IPS-18c (cell line): ENCODE data around the gene COL28A1.
"Not testable (repeated sequence)": the region's sequence is repeated elsewhere in the genome, so short reads cannot be mapped to it uniquely, and the experiment has no call there.

Experiments
- H3K4me3 ChIP-seq: 2 replicates; pipeline ENCODE4 v1.7.0; 2013; ENCODE audit warnings: low read depth, mild to moderate bottlenecking, low read length, moderate library complexity; ENCODE audit not compliant: insufficient read depth
- H3K9me3 ChIP-seq: one replicate; pipeline ENCODE4 v1.6.1; 2013; ENCODE audit warnings: mild to moderate bottlenecking, low read length, moderate library complexity; ENCODE audit not compliant: control insufficient read depth, insufficient read depth

The COL28A1 gene

GRCh38 chr7:7416031-7416858, 119.4 kb downstream of the COL28A1 start:
- H3K9me3 ChIP-seq: no peaks in the 10 kb centered on the region
- H3K4me3 ChIP-seq: no peak overlapping the region

GRCh38 chr7:7414791-7415603, 120.7 kb downstream of the COL28A1 start:
- H3K4me3 ChIP-seq: no peak overlapping the region
- H3K9me3 ChIP-seq: no peaks in the 10 kb centered on the region

GRCh38 chr7:7408001-7408770, 127.5 kb downstream of the COL28A1 start:
- no peak overlapping the region for H3K4me3 ChIP-seq

GRCh38 chr7:7405461-7405860, 130.2 kb downstream of the COL28A1 start:
- Histone ChIP-seq H3K4me3 (no peak overlapping the region), H3K9me3 (peaks cover 3% of the 10 kb centered on the region)

More at GRCh38 chr7:7408001-7408770, 127.5 kb downstream of the COL28A1 start:
- H3K9me3 ChIP-seq: peaks cover 3% of the 10 kb centered on the region

GRCh38 chr7:7399707-7400106, 136.0 kb downstream of the COL28A1 start:
- no peak overlapping the region for H3K4me3 ChIP-seq
- no peaks in the 10 kb centered on the region for H3K9me3 ChIP-seq

GRCh38 chr7:7395785-7396184, 139.9 kb downstream of the COL28A1 start:
- no peaks in the 10 kb centered on the region for H3K9me3 ChIP-seq
- H3K4me3 ChIP-seq: no peak overlapping the region

- not testable (repeated sequence) for H3K4me3 ChIP-seq, H3K9me3 ChIP-seq
Measured at GRCh38 chr7:7388164-7388563, 147.5 kb downstream of the COL28A1 start.

- no peaks in the 10 kb centered on the region for H3K9me3 ChIP-seq
- H3K4me3 ChIP-seq: no peak overlapping the region
Measured at GRCh38 chr7:7385421-7385820, 150.3 kb downstream of the COL28A1 start.

GRCh38 chr7:7384228-7384627, 151.4 kb downstream of the COL28A1 start:
- H3K4me3 ChIP-seq: no peak overlapping the region
- H3K9me3 ChIP-seq: no peaks in the 10 kb centered on the region

GRCh38 chr7:7375538-7375937, 160.1 kb downstream of the COL28A1 start:
- no peak overlapping the region for H3K4me3 ChIP-seq

GRCh38 chr7:7370076-7370475, 165.6 kb downstream of the COL28A1 start:
- no peak overlapping the region for H3K4me3 ChIP-seq
- no peaks in the 10 kb centered on the region for H3K9me3 ChIP-seq

More at GRCh38 chr7:7375538-7375937, 160.1 kb downstream of the COL28A1 start:
- no peaks in the 10 kb centered on the region for H3K9me3 ChIP-seq

- H3K4me3 ChIP-seq: no peak overlapping the region
- H3K9me3 ChIP-seq: no peaks in the 10 kb centered on the region
Measured at GRCh38 chr7:7369134-7369533, 166.5 kb downstream of the COL28A1 start.

- no peak overlapping the region for H3K4me3 ChIP-seq
- H3K9me3 ChIP-seq: peaks cover 5% of the 10 kb centered on the region
Measured at GRCh38 chr7:7354674-7355073, 181.0 kb downstream of the COL28A1 start.

GRCh38 chr7:7352845-7353244, 182.8 kb downstream of the COL28A1 start:
- Histone ChIP-seq H3K4me3 (no peak overlapping the region), H3K9me3 (peaks cover 5% of the 10 kb centered on the region)

- H3K4me3 ChIP-seq: no peak overlapping the region
- peaks cover 5% of the 10 kb centered on the region for H3K9me3 ChIP-seq
Measured at GRCh38 chr7:7351832-7352231, 183.8 kb downstream of the COL28A1 start.

GRCh38 chr7:7351156-7351555, 184.5 kb downstream of the COL28A1 start:
- H3K9me3 ChIP-seq: peaks cover 5% of the 10 kb centered on the region

GRCh38 chr7:7349156-7349555, 186.5 kb downstream of the COL28A1 start:
- no peak overlapping the region for H3K4me3 ChIP-seq
- peaks cover 5% of the 10 kb centered on the region for H3K9me3 ChIP-seq

More at GRCh38 chr7:7351156-7351555, 184.5 kb downstream of the COL28A1 start:
- no peak overlapping the region for H3K4me3 ChIP-seq
